Pancreas (tissue), 10 donors: ENCODE measurements around the gene TTC23. TPM values are rescaled to one million over a fixed set of nuclear protein-coding genes. Genes with fewer than 3 reads are reported as not detected.

Experiments used
- ATAC-seq, 4 donors: fragments of 200-7000 bp; cut with Tn5 transposase; one replicate each; pipeline versions ENCODE4 v1.8.0 to v1.9.1; 2020; ENCODE audit warnings: mild to moderate bottlenecking in 4 of 4, moderate library complexity in 4 of 4
- DNase-seq, 6 donors: peaks; one replicate each; pipeline ENCODE4 v3.0.0-alpha.2; 2020
- FAIRE-seq: peaks from 2 replicates; lab custom pipeline; 2012; peaks lifted over from hg19 to GRCh38; lab: Jason Lieb, UNC
- H3K27ac ChIP-seq, 4 donors: fragments of 200-600 bp; sonication (generic); 1 replicate in 3 of 4; 2 replicates in 1 of 4; pipeline versions ENCODE4 v1.5.0 to v1.8.0; 2020
- H3K27me3 ChIP-seq, 4 donors: fragments of 200-600 bp; one replicate each; pipeline ENCODE4 v1.8.0; 2021
- H3K36me3 ChIP-seq, 3 donors: fragments of 200-600 bp; sonication (generic) in 1 of 3; one replicate each; pipeline versions ENCODE4 v1.5.0 to v1.8.0; 2020 to 2021
- H3K4me1 ChIP-seq, 3 donors: fragments of 200-600 bp; one replicate each; pipeline ENCODE4 v1.8.0; 2021
- H3K4me3 ChIP-seq, 4 donors: fragments of 200-600 bp; sonication (generic) in 2 of 4; one replicate each; pipeline versions ENCODE4 v1.5.0 to v1.8.0; 2020 to 2021
- H3K9me3 ChIP-seq, 4 donors: fragments of 200-600 bp; one replicate each; pipeline ENCODE4 v1.8.0; 2021
- WGBS, 2 donors: extraction: QIAGEN DNeasy Blood & Tissue Kit; methylation state at CpG; one replicate each; pipeline ENCODE4 v1.1.7; 2013; 5-methylcytosine and 5-hydroxymethylcytosine counted together
- intact Hi-C, 3 donors: fragments of 100-400 bp; cut with DNase I; formaldehyde crosslinking; loops; one replicate each; pipeline versions ENCODE4 v1.11.1 to v1.14.2; 2022
- polyA plus RNA-seq, 2 donors: library from polyadenylated mRNA; stranded (reverse); fragments of 200-250 nt; gene quantifications; one replicate each; pipeline ENCODE4 v1.2.3, GENCODE V29; 2013
- total RNA-seq, 6 donors: library from RNA; stranded (reverse); fragmentation: NEBNext Ultra II Directional in 4 of 6; extraction: Animal tissue kit (Norgen Biotek cat#: 25700) in 4 of 6; gene quantifications; one replicate each; pipeline versions ENCODE4 v1.2.1 to v1.2.4, GENCODE V29; 2021 to 2023
- TF ChIP-seq, protein P1 (sequence below), 4 donors: fragments of 200-600 bp; sonication (generic) in 3 of 4; IDR thresholded peaks; one replicate each; pipeline versions ENCODE4 v1.5.0 to v1.8.0; 2021; ENCODE audit warnings: antibody characterized with exemption in 4 of 4
- donor health status: healthy with polysubstance abuse.
- donor health status: DM: no; HTN: no; CAD: no; lungs with moderate emphysema.
- donor health status: DM: no; HTN: no; CAD: no.
- donor health status: control.
- donor health status: control.
- donor health status: Bipolar disorder and iron deficiency.
- donor health status: DM: yes; HTN: yes; CAD: no.
- donor health status: DM: no; HTN: no; CAD: no.
- donor health status: DM: no; HTN: no; CAD: no.
- donor health status: DM: yes; HTN: yes; CAD: no.

TTC23 gene
- total and polyA plus RNA-seq, 8 donors, result 5.5 to 13.5 (median 7.8) TPM

- DNase-seq (peak; percentile 98 to 99 (median 98)), ATAC-seq (peak; percentile 85 to 94 (median 92)), FAIRE-seq (peak; percentile 37)
- intact Hi-C loops, result no loop called here
- Histone ChIP-seq H3K27me3 (no peaks in the 10 kb centered on the region), H3K9me3 (no peaks in the 10 kb centered on the region), H3K4me1 (peaks cover 6 to 40% (median 14%) of the 10 kb centered on the region in 3 donors), H3K27ac (peak within 1 kb of the TSS; percentile 82 to 94 (median 92)), H3K4me3 (peak within 1 kb of the TSS; percentile 71 to 86 (median 74)), H3K36me3 (no peaks in the 10 kb centered on the region)
- TF ChIP-seq, protein P1, sequence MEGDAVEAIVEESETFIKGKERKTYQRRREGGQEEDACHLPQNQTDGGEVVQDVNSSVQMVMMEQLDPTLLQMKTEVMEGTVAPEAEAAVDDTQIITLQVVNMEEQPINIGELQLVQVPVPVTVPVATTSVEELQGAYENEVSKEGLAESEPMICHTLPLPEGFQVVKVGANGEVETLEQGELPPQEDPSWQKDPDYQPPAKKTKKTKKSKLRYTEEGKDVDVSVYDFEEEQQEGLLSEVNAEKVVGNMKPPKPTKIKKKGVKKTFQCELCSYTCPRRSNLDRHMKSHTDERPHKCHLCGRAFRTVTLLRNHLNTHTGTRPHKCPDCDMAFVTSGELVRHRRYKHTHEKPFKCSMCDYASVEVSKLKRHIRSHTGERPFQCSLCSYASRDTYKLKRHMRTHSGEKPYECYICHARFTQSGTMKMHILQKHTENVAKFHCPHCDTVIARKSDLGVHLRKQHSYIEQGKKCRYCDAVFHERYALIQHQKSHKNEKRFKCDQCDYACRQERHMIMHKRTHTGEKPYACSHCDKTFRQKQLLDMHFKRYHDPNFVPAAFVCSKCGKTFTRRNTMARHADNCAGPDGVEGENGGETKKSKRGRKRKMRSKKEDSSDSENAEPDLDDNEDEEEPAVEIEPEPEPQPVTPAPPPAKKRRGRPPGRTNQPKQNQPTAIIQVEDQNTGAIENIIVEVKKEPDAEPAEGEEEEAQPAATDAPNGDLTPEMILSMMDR (IDR thresholded peaks at IDR 0.05), result no peak
- WGBS, 2 donors, result 0 to 1% methylated on average over 72 to 90 of the region's 90 CpGs
Measured at GRCh38 chr15:99250857-99251841, 1.8 kb upstream of the TTC23 start, which contains the start of gene LRRC28. Gene LRRC28 (plus strand): TSS chr15:99251481. CDS start chr15:99255958, 4,477 bp downstream.

- 5 to 6% methylated on average over 7 of the region's 7 CpGs for WGBS, 2 donors
- no peak for ATAC-seq
- no peaks in the 10 kb centered on the region for H3K27me3 ChIP-seq
- no peaks in the 10 kb centered on the region for H3K36me3 ChIP-seq
- peaks cover 6 to 40% (median 14%) of the 10 kb centered on the region in 3 donors for H3K4me1 ChIP-seq
- H3K27ac ChIP-seq, result peak overlapping the region; percentile 58 to 94 (median 82)
- H3K9me3 ChIP-seq, result no peaks in the 10 kb centered on the region
- TF ChIP-seq, protein P1 (IDR thresholded peaks at IDR 0.05), result no peak
- FAIRE-seq, result no peak
- peak overlapping the region; percentile 37 to 86 (median 60) for H3K4me3 ChIP-seq
- no peak for DNase-seq
- intact Hi-C loops, result no loop called here
Measured at GRCh38 chr15:99250494-99250856, 1.1 kb upstream of the TTC23 start.

- Histone ChIP-seq H3K27me3 (no peaks in the 10 kb centered on the region), H3K9me3 (no peaks in the 10 kb centered on the region), H3K27ac (peak overlapping the region in 3 of 4 donors; percentile 71 to 94 (median 93)), H3K36me3 (no peaks in the 10 kb centered on the region), H3K4me3 (peak overlapping the region in 3 of 4 donors; percentile 37 to 86 (median 74)), H3K4me1 (peaks cover 6 to 40% (median 11%) of the 10 kb centered on the region in 3 donors)
- FAIRE-seq, result peak; percentile 5
- no peak for ATAC-seq
- intact Hi-C loops, result no loop called here
- WGBS, 2 donors, result 15 to 16% methylated on average over 4 of the region's 4 CpGs
- DNase-seq, result no peak
- TF ChIP-seq, protein P1 (IDR thresholded peaks at IDR 0.05), result no peak
Measured at GRCh38 chr15:99250001-99250400, 620 bp upstream of the TTC23 start.

GRCh38 chr15:99248000-99248715 lies 1.2 kb downstream of the TTC23 start:
- Histone ChIP-seq H3K4me1 (peaks cover 6 to 29% (median 7%) of the 10 kb centered on the region in 3 donors), H3K4me3 (peak overlapping the region in 3 of 4 donors; percentile 16 to 74 (median 37)), H3K36me3 (no peaks in the 10 kb centered on the region), H3K27me3 (no peaks in the 10 kb centered on the region), H3K9me3 (no peaks in the 10 kb centered on the region), H3K27ac (no peak overlapping the region)
- FAIRE-seq (no peak), ATAC-seq (no peak), DNase-seq (no peak)
- WGBS, 2 donors, result 62 to 67% methylated on average over 7 of the region's 7 CpGs
- intact Hi-C loops, result no loop called here
- TF ChIP-seq, protein P1 (IDR thresholded peaks at IDR 0.05), result no peak
